ENCODE measurements around the gene IL17REL. TPM values are rescaled to one million over a fixed set of nuclear protein-coding genes. Genes with fewer than 3 reads are reported as not detected.

The IL17REL gene
- total and polyA plus RNA-seq, 2 of the 13 experiments (the other 11 are each of a cell fraction or from before 2014, with no cell fraction given): not detected

DNA sequence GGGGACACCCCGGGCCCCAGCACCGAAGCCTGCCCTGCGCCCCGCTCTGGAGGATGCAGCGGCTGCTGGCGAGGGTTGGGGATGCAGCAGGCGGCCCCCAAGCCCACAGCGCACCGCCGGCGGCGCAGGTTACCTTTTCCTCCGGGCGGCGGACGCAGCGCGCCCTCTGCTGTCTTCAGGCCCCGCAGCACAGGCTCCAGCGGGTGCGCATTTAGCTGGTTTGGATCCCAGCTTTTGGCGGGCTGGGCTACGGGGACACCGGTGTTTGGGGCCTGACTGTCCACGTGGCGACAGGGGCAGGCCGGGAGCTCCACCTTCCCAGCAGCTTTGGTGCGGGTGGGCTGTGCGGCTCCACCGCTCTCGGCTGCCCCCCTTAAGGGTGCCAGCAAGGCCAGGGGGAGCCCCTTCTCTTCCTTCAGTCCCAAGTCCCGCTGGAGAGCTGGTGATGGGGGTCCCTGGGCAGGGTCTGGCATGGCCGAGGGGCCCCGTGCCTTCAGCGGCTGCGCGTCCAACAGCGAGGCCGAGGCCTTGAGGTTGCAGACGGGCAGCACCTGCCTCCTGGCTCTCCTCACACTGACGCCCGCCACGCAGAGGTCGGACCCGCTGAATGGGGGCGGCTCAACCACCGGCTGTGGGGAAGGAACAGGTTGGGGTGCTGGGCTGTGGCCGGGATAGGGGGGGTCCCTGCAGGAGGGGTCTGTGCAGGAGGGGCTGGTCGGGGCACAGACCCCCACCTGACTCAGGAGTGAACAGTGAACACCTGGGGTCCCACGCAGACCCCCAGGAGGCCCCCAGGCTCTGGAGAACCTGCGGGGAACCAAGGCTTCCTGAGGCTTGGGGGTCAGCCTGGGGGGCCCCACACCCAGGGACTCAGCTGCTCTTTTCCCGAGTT, 18.0 kb upstream of the IL17REL start (continued):
- TF ChIP-seq, protein P1, sequence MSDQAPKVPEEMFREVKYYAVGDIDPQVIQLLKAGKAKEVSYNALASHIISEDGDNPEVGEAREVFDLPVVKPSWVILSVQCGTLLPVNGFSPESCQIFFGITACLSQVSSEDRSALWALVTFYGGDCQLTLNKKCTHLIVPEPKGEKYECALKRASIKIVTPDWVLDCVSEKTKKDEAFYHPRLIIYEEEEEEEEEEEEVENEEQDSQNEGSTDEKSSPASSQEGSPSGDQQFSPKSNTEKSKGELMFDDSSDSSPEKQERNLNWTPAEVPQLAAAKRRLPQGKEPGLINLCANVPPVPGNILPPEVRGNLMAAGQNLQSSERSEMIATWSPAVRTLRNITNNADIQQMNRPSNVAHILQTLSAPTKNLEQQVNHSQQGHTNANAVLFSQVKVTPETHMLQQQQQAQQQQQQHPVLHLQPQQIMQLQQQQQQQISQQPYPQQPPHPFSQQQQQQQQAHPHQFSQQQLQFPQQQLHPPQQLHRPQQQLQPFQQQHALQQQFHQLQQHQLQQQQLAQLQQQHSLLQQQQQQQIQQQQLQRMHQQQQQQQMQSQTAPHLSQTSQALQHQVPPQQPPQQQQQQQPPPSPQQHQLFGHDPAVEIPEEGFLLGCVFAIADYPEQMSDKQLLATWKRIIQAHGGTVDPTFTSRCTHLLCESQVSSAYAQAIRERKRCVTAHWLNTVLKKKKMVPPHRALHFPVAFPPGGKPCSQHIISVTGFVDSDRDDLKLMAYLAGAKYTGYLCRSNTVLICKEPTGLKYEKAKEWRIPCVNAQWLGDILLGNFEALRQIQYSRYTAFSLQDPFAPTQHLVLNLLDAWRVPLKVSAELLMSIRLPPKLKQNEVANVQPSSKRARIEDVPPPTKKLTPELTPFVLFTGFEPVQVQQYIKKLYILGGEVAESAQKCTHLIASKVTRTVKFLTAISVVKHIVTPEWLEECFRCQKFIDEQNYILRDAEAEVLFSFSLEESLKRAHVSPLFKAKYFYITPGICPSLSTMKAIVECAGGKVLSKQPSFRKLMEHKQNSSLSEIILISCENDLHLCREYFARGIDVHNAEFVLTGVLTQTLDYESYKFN (CRISPR knock-in tag; conservative IDR thresholded peaks at IDR 0.05): no peak
- TF ChIP-seq ZNF549 (CRISPR knock-in tag; IDR thresholded peaks at IDR 0.05) (no peak), UBTF (CRISPR knock-in tag; IDR thresholded peaks at IDR 0.05) (peak; percentile 71; the same call in 1 of the 2 replicates), RCOR2 (CRISPR knock-in tag; IDR thresholded peaks at IDR 0.05) (no peak), ZNF615 (CRISPR knock-in tag; IDR thresholded peaks at IDR 0.05; ENCODE audit: borderline replicate concordance) (no peak), ZNF232 (CRISPR knock-in tag; IDR thresholded peaks at IDR 0.05; ENCODE audit: borderline replicate concordance) (no peak), ZNF687 (CRISPR knock-in tag; IDR thresholded peaks at IDR 0.05) (peak; percentile 57), ZBTB42 (CRISPR knock-in tag; IDR thresholded peaks at IDR 0.05) (no peak), ZC3H4 (CRISPR knock-in tag; IDR thresholded peaks at IDR 0.05; ENCODE audit: borderline replicate concordance) (no peak), KDM2A (CRISPR knock-in tag; IDR thresholded peaks at IDR 0.05; ENCODE audit: borderline replicate concordance, low read depth) (peak; percentile 84), FOSL2 (CRISPR knock-in tag; IDR thresholded peaks at IDR 0.05) (peak; percentile 17; the same call in 1 of the 2 replicates), ZNF101 (CRISPR knock-in tag; IDR thresholded peaks at IDR 0.05; ENCODE audit: borderline replicate concordance, low read depth) (no peak), ZNF225 (CRISPR knock-in tag; IDR thresholded peaks at IDR 0.05) (peak; percentile 49; the same call in 1 of the 2 replicates), RAD21 (CRISPR knock-in tag; IDR thresholded peaks at IDR 0.05) (peak; percentile 99), SMAD1 (CRISPR knock-in tag; IDR thresholded peaks at IDR 0.05; ENCODE audit: borderline replicate concordance, low read depth) (0 out of 2 replicates have a peak, but pooled peaks have one; percentile 60), FOXK2 (IDR thresholded peaks at IDR 0.05) (no peak)
- TF ChIP-seq, protein P2, sequence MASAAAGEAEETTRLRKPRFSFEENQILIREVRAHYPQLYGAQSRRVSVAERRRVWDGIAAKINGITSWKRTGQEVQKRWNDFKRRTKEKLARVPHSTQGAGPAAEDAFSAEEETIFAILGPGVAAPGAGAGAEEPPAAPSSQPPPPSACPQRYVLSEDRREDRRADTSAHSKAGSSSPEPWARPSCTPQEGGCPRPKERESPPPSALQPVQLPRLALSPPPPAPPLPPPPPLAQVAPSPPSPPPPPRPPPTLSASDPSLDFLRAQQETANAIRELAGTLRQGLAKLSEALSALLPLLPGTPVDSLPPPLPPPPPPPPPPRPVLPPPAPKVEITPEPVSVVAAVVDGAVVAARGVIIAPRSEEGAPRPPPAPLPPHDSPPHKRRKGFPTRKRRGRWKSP (CRISPR knock-in tag; IDR thresholded peaks at IDR 0.05): peak; percentile 68; the same call in 1 of the 2 replicates

Data from HepG2 (cell line).